Endothelial cell of umbilical vein (primary cell): ENCODE results near the gene SIM2. TPM values are rescaled to one million over a fixed set of nuclear protein-coding genes. Genes with fewer than 3 reads are reported as not detected.

Experiments
- BruUV-seq: library from RNA; stranded (reverse); fragments of 400-500 nt; replicated peaks from 2 replicates; lab custom pipeline; 2021; lab: Mats Ljungman, UMichigan
- CTCF ChIA-PET: fragments of 300-600, 350-600 bp; sonication (Branson Sonifier 250); formaldehyde crosslinking; loops from one replicate; lab custom pipeline; 2021; ENCODE audit warnings: antibody characterized with exemption, inconsistent platforms; lab: Charles Lee
- POLR2A ChIA-PET: fragments of 300-600, 350-600 bp; sonication (Branson Sonifier 250); formaldehyde crosslinking; loops from one replicate; lab custom pipeline; 2021; ENCODE audit warnings: antibody characterized with exemption, inconsistent platforms; lab: Charles Lee
- DNase-seq: peaks from one replicate; pipeline ENCODE4 v3.0.0-alpha.2; 2011; ENCODE audit warnings: low read depth, low spot score
- FAIRE-seq: peaks from 2 replicates; lab custom pipeline; 2011; peaks lifted over from hg19 to GRCh38; lab: Jason Lieb, UNC
- H2AFZ ChIP-seq: 2 replicates; pipeline ENCODE4 v1.6.0; 2012; ENCODE audit warnings: low read depth, low read length, control low read depth, inconsistent platforms
- H3K27ac ChIP-seq: 2 replicates; pipeline ENCODE4 v1.5.1; 2011; ENCODE audit warnings: low read depth, mild to moderate bottlenecking, control low read depth, low read length, moderate library complexity; ENCODE audit not compliant: insufficient read depth
- H3K27me3 ChIP-seq, 2 experiments: 2 replicates each; pipeline versions ENCODE4 v1.6.0 to v1.6.1; 2011; ENCODE audit warnings: low read length in 2 of 2, mixed read lengths in 1 of 2; ENCODE audit not compliant: control insufficient read depth in 2 of 2, insufficient read depth in 2 of 2
- H3K36me3 ChIP-seq, 2 experiments: 2 replicates in 1 of 2; 3 replicates in 1 of 2; pipeline ENCODE4 v1.5.1; 2011; ENCODE audit warnings: low read length in 2 of 2, mild to moderate bottlenecking in 1 of 2, moderate library complexity in 1 of 2; ENCODE audit not compliant: control insufficient read depth in 2 of 2, insufficient read depth in 2 of 2; ENCODE audit errors: extremely low read depth in 1 of 2
- H3K4me1 ChIP-seq: 3 replicates; pipeline ENCODE4 v1.5.1; 2011; ENCODE audit warnings: mild to moderate bottlenecking, low read length; ENCODE audit not compliant: control insufficient read depth, insufficient read depth; ENCODE audit errors: extremely low read depth
- H3K4me2 ChIP-seq: 2 replicates; pipeline ENCODE4 v1.6.1; 2011; ENCODE audit warnings: low read length, control low read depth, mixed read lengths; ENCODE audit not compliant: insufficient read depth
- H3K4me3 ChIP-seq, 3 experiments: fragments of 200-600 bp in 1 of 3; sonication (generic), shearing (Covaris generic) in 1 of 3; replicated peaks in 1 of 3; 2 replicates each; pipeline ENCODE4 v1.5.1; 2011 to 2016; ENCODE audit warnings: control low read depth in 3 of 3, low read length in 3 of 3, mild to moderate bottlenecking in 2 of 3, inconsistent platforms in 1 of 3, low read depth in 1 of 3, moderate library complexity in 1 of 3; ENCODE audit not compliant: insufficient read depth in 1 of 3
- H3K79me2 ChIP-seq: 2 replicates; pipeline ENCODE4 v1.6.0; 2012; ENCODE audit warnings: low read length, inconsistent platforms; ENCODE audit not compliant: control insufficient read depth, insufficient read depth
- H3K9ac ChIP-seq: replicated peaks from 2 replicates; pipeline ENCODE3; 2011; ENCODE audit warnings: low read length, control low read depth; ENCODE audit not compliant: insufficient read depth; ENCODE audit errors: extremely low read depth
- H3K9me1 ChIP-seq: replicated peaks from 3 replicates; pipeline ENCODE4 v1.6.0; 2011; ENCODE audit warnings: mild to moderate bottlenecking, low read length; ENCODE audit not compliant: control insufficient read depth, insufficient read depth; ENCODE audit errors: extremely low read depth
- H3K9me3 ChIP-seq: replicated peaks from 2 replicates; pipeline ENCODE4 v1.5.1; 2012; ENCODE audit warnings: low read length, inconsistent platforms; ENCODE audit not compliant: control insufficient read depth, insufficient read depth
- H4K20me1 ChIP-seq: replicated peaks from 2 replicates; pipeline ENCODE3; 2011; ENCODE audit warnings: mild to moderate bottlenecking, low read length; ENCODE audit not compliant: control insufficient read depth, insufficient read depth; ENCODE audit errors: extremely low read depth
- CTCF ChIP-seq, 2 donors: IDR thresholded peaks; 1 replicate in 1 of 2; 2 replicates in 1 of 2; pipeline ENCODE4 v1.5.1; 2011; ENCODE audit warnings: low read length in 2 of 2, mild to moderate bottlenecking in 2 of 2, moderate library complexity in 2 of 2, control low read depth in 1 of 2, inconsistent platforms in 1 of 2, low read depth in 1 of 2; ENCODE audit not compliant: insufficient read depth in 1 of 2; ENCODE audit errors: extremely low read depth in 1 of 2
- EZH2 ChIP-seq: IDR thresholded peaks from 2 replicates; pipeline ENCODE4 v1.6.1; 2012; ENCODE audit warnings: borderline replicate concordance, low read depth, mild to moderate bottlenecking, moderate library complexity, low read length, inconsistent platforms; ENCODE audit not compliant: severe bottlenecking
- FOS ChIP-seq: IDR thresholded peaks from 2 replicates; pipeline ENCODE4 v1.6.1; 2011; ENCODE audit warnings: mild to moderate bottlenecking, low read length, moderate library complexity, borderline replicate concordance; ENCODE audit not compliant: insufficient read depth
- GATA2 ChIP-seq: IDR thresholded peaks from 2 replicates; pipeline ENCODE4 v1.7.0; 2011; ENCODE audit warnings: low read depth, mild to moderate bottlenecking, moderate library complexity, mixed read lengths, low read length; ENCODE audit not compliant: insufficient read length, insufficient read depth
- JUN ChIP-seq: IDR thresholded peaks from 2 replicates; pipeline ENCODE4 v1.6.1; 2011; ENCODE audit warnings: borderline replicate concordance, low read depth; ENCODE audit not compliant: insufficient read length, insufficient read depth
- MAX ChIP-seq: IDR thresholded peaks from 2 replicates; pipeline ENCODE4 v1.6.1; 2011; ENCODE audit not compliant: insufficient read depth, insufficient read length
- MYC ChIP-seq: IDR thresholded peaks from one replicate; pipeline ENCODE4 v1.6.1; 2011; ENCODE audit warnings: mild to moderate bottlenecking, low read depth, low read length
- POLR2A ChIP-seq: IDR thresholded peaks from 2 replicates; pipeline ENCODE4 v1.6.1; 2012; ENCODE audit warnings: low read depth, mild to moderate bottlenecking, control low read depth, low read length
- POLR2AphosphoS5 ChIP-seq: IDR thresholded peaks from 2 replicates; pipeline ENCODE4 v1.6.1; 2012; ENCODE audit warnings: low read depth, mild to moderate bottlenecking, control low read depth, low read length, moderate library complexity; ENCODE audit not compliant: insufficient read depth
- dilution Hi-C: fragments of 300-500 bp; cut with MboI; formaldehyde crosslinking; loops from one replicate; pipeline ENCODE4 v1.15.0; 2019; ENCODE audit warnings: low sequenced_read_pairs; ENCODE audit not compliant: extremely low pct_ligation_motif_present
- intact Hi-C: fragments of 100-400 bp; cut with micrococcal nuclease; formaldehyde crosslinking; loops from one replicate; pipeline ENCODE4 v1.10.0; 2022
- polyA plus RNA-seq, 4 experiments: library from polyadenylated mRNA; depleted of rRNA in 3 of 4; stranded (reverse) in 3 of 4; unstranded in 1 of 4; fragments of >200 nt; gene quantifications; 2 replicates each; pipeline versions ENCODE4 v1.2.1 to v1.2.3, GENCODE V29; 2011 to 2012; ENCODE audit warnings: missing spikeins in 1 of 4
- total RNA-seq: library from RNA; stranded (reverse); gene quantifications from 2 replicates; pipeline ENCODE4 v1.2.3, GENCODE V29; 2021

Gene SIM2
- total and polyA plus RNA-seq, 2 donors (not counting 3 experiments of a cell fraction or from before 2014, with no cell fraction given) = not detected

- FAIRE-seq = no peak
- CTCF ChIA-PET = interaction anchor here (1.2 to 1.6 kb wide), 3 partner anchors 13 to 102 kb away, joined by 3 to 4 read pairs (median 4); no protein-coding TSS in a partner anchor
- TF ChIP-seq POLR2A (no peak), JUN (no peak), POLR2AphosphoS5 (no peak), CTCF (IDR thresholded peaks at IDR 0.05; ENCODE audit: extremely low read depth in 1 of 2, insufficient read depth in 1 of 2, low read depth in 1 of 2, low read length in 2 of 2) (no peak)
Observed at GRCh38 chr21:36732761-36733160, 33.8 kb downstream of the SIM2 start.

GRCh38 chr21:36733857-36734256 is 34.9 kb downstream of the SIM2 start:
- DNase-seq (no peak), FAIRE-seq (no peak)
- Histone ChIP-seq H3K36me3 (no peaks in the 10 kb centered on the region), H3K79me2 (no peaks in the 10 kb centered on the region), H3K9ac (no peak overlapping the region), H3K9me1 (no peaks in the 10 kb centered on the region), H3K27me3 (peaks cover 14 to 17% of the 10 kb centered on the region in 2 experiments), H3K4me2 (no peak overlapping the region), H2AFZ (no peak overlapping the region), H3K4me3 (no peak overlapping the region), H3K4me1 (no peaks in the 10 kb centered on the region), H3K9me3 (no peaks in the 10 kb centered on the region), H3K27ac (no peak overlapping the region), H4K20me1 (no peaks in the 10 kb centered on the region)
- TF ChIP-seq POLR2A (no peak), FOS (no peak), GATA2 (no peak), MAX (no peak), CTCF (IDR thresholded peaks at IDR 0.05; ENCODE audit: extremely low read depth in 1 of 2, insufficient read depth in 1 of 2, low read depth in 1 of 2, low read length in 2 of 2) (no peak), JUN (no peak), EZH2 (no peak), POLR2AphosphoS5 (no peak), MYC (no peak)
- intact Hi-C loops (no loop called here), dilution Hi-C loops (no loop called here)
- POLR2A ChIA-PET = no interaction called here
- CTCF ChIA-PET = no interaction called here
- no TSS peak for BruUV-seq

More at GRCh38 chr21:36732761-36733160, 33.8 kb downstream of the SIM2 start:
- dilution Hi-C loops = no loop called here
- POLR2A ChIA-PET = no interaction called here
- Histone ChIP-seq H3K9ac (no peak overlapping the region), H3K79me2 (no peaks in the 10 kb centered on the region), H2AFZ (no peak overlapping the region), H3K9me3 (no peaks in the 10 kb centered on the region), H3K4me1 (no peaks in the 10 kb centered on the region), H3K9me1 (no peaks in the 10 kb centered on the region), H3K4me3 (no peak overlapping the region), H4K20me1 (no peaks in the 10 kb centered on the region), H3K27ac (no peak overlapping the region), H3K4me2 (no peak overlapping the region), H3K36me3 (no peaks in the 10 kb centered on the region), H3K27me3 (peaks cover 14 to 22% of the 10 kb centered on the region in 2 experiments)
- intact Hi-C loops = no loop called here
- no peak for DNase-seq
- BruUV-seq = no TSS peak
